Skeletal muscle tissue (tissue), 4 donors: Measurements from ENCODE around the gene STRN4. TPM values are rescaled to one million over a fixed set of nuclear protein-coding genes. Genes with fewer than 3 reads are reported as not detected.

ENCODE experiments used
- H3K27ac ChIP-seq: one replicate; pipeline ENCODE4 v1.7.0; 2013; ENCODE audit warnings: mild to moderate bottlenecking, low read depth, low read length, inconsistent platforms
- H3K27me3 ChIP-seq, 3 donors: one replicate each; pipeline ENCODE4 v1.7.0; 2013; ENCODE audit warnings: low read length in 3 of 3; ENCODE audit not compliant: control insufficient read depth in 3 of 3, insufficient read depth in 3 of 3
- H3K36me3 ChIP-seq, 3 donors: one replicate each; pipeline ENCODE4 v1.7.0; 2013; ENCODE audit warnings: low read length in 3 of 3; ENCODE audit not compliant: control insufficient read depth in 3 of 3, insufficient read depth in 3 of 3
- H3K4me1 ChIP-seq, 3 donors: one replicate each; pipeline ENCODE4 v1.7.0; 2013; ENCODE audit warnings: low read length in 3 of 3, mild to moderate bottlenecking in 3 of 3; ENCODE audit not compliant: control insufficient read depth in 3 of 3, insufficient read depth in 3 of 3
- H3K4me3 ChIP-seq, 3 donors: one replicate each; pipeline ENCODE4 v1.7.0; 2013; ENCODE audit warnings: low read length in 3 of 3
- H3K9ac ChIP-seq, 3 donors: one replicate each; pipeline ENCODE4 v1.7.0; 2013; ENCODE audit warnings: low read length in 3 of 3, mild to moderate bottlenecking in 3 of 3, moderate library complexity in 2 of 3, low read depth in 1 of 3
- H3K9me3 ChIP-seq, 3 donors: one replicate each; pipeline ENCODE4 v1.7.0; 2013; ENCODE audit warnings: low read length in 3 of 3; ENCODE audit not compliant: control insufficient read depth in 3 of 3
- total RNA-seq: library from RNA; depleted of rRNA; stranded (reverse); fragments of >200 nt; gene quantifications from one replicate; pipeline ENCODE4 v1.2.3, GENCODE V29; 2014
- donor health status: Osteomylitis.

Gene STRN4
- total RNA-seq, 1 donor from 2014 or later, result 28.2 TPM

GRCh38 chr19:46732172-46732938 is 13.9 kb downstream of the STRN4 start:
- Histone ChIP-seq H3K9me3 (no peaks in the 10 kb centered on the region), H3K9ac (no peak overlapping the region), H3K36me3 (peaks cover 66 to 71% (median 69%) of the 10 kb centered on the region in 3 donors), H3K4me1 (peaks cover 21 to 34% (median 23%) of the 10 kb centered on the region in 3 donors), H3K27ac (peak overlapping the region; percentile 31), H3K4me3 (no peak overlapping the region), H3K27me3 (no peaks in the 10 kb centered on the region)

GRCh38 chr19:46731584-46731983 is 14.7 kb downstream of the STRN4 start:
- no peaks in the 10 kb centered on the region for H3K27me3 ChIP-seq
- H3K9me3 ChIP-seq, result no peaks in the 10 kb centered on the region
- no peak overlapping the region for H3K9ac ChIP-seq
- H3K27ac ChIP-seq, result no peak overlapping the region
- peaks cover 19 to 31% (median 21%) of the 10 kb centered on the region in 3 donors for H3K4me1 ChIP-seq
- H3K4me3 ChIP-seq, result no peak overlapping the region
- H3K36me3 ChIP-seq, result peaks cover 68 to 72% (median 69%) of the 10 kb centered on the region in 3 donors

- Histone ChIP-seq H3K36me3 (peaks cover 71 to 75% (median 73%) of the 10 kb centered on the region in 3 donors), H3K27ac (no peak overlapping the region), H3K4me1 (peaks cover 19 to 33% (median 24%) of the 10 kb centered on the region in 3 donors), H3K27me3 (no peaks in the 10 kb centered on the region), H3K9ac (no peak overlapping the region), H3K4me3 (no peak overlapping the region), H3K9me3 (no peaks in the 10 kb centered on the region)
These were observed 15.2 kb downstream of the STRN4 start for GRCh38 chr19:46731007-46731501.

GRCh38 chr19:46730595-46730994 is 15.7 kb downstream of the STRN4 start:
- Histone ChIP-seq H3K4me1 (peaks cover 20 to 33% (median 24%) of the 10 kb centered on the region in 3 donors), H3K36me3 (peaks cover 76 to 80% (median 77%) of the 10 kb centered on the region in 3 donors), H3K9ac (no peak overlapping the region)

GRCh38 chr19:46730187-46730586 is 16.1 kb downstream of the STRN4 start:
- Histone ChIP-seq H3K9me3 (no peaks in the 10 kb centered on the region), H3K9ac (no peak overlapping the region), H3K27ac (no peak overlapping the region), H3K36me3 (peaks cover 80 to 83% (median 81%) of the 10 kb centered on the region in 3 donors), H3K27me3 (no peaks in the 10 kb centered on the region), H3K4me3 (no peak overlapping the region), H3K4me1 (peaks cover 20 to 33% (median 24%) of the 10 kb centered on the region in 3 donors)

More at GRCh38 chr19:46730595-46730994, 15.7 kb downstream of the STRN4 start:
- H3K4me3 ChIP-seq, result no peak overlapping the region
- no peaks in the 10 kb centered on the region for H3K9me3 ChIP-seq
- no peaks in the 10 kb centered on the region for H3K27me3 ChIP-seq
- H3K27ac ChIP-seq, result no peak overlapping the region

GRCh38 chr19:46729696-46730095 is 16.6 kb downstream of the STRN4 start:
- Histone ChIP-seq H3K4me1 (peaks cover 20 to 33% (median 24%) of the 10 kb centered on the region in 3 donors), H3K27ac (no peak overlapping the region), H3K9ac (no peak overlapping the region), H3K36me3 (peaks cover 85 to 87% (median 85%) of the 10 kb centered on the region in 3 donors), H3K4me3 (no peak overlapping the region), H3K9me3 (no peaks in the 10 kb centered on the region), H3K27me3 (no peaks in the 10 kb centered on the region)

GRCh38 chr19:46728693-46729339 is 17.4 kb downstream of the STRN4 start:
- no peaks in the 10 kb centered on the region for H3K9me3 ChIP-seq
- H3K9ac ChIP-seq, result peak overlapping the region in 1 of 3 donors; percentile 25
- no peaks in the 10 kb centered on the region for H3K27me3 ChIP-seq
- H3K36me3 ChIP-seq, result peaks cover 86 to 87% (median 87%) of the 10 kb centered on the region in 3 donors
- H3K4me3 ChIP-seq, result no peak overlapping the region
- peaks cover 20 to 33% (median 24%) of the 10 kb centered on the region in 3 donors for H3K4me1 ChIP-seq
- H3K27ac ChIP-seq, result peak overlapping the region; percentile 51

GRCh38 chr19:46728208-46728607 is 18.0 kb downstream of the STRN4 start:
- H3K4me1 ChIP-seq, result peaks cover 20 to 34% (median 24%) of the 10 kb centered on the region in 3 donors
- H3K27me3 ChIP-seq, result no peaks in the 10 kb centered on the region
- peak overlapping the region; percentile 51 for H3K27ac ChIP-seq
- H3K4me3 ChIP-seq, result no peak overlapping the region
- H3K36me3 ChIP-seq, result peaks cover 85 to 88% (median 88%) of the 10 kb centered on the region in 3 donors
- no peak overlapping the region for H3K9ac ChIP-seq
- H3K9me3 ChIP-seq, result no peaks in the 10 kb centered on the region

- Histone ChIP-seq H3K9me3 (no peaks in the 10 kb centered on the region), H3K36me3 (peaks cover 84 to 88% (median 88%) of the 10 kb centered on the region in 3 donors), H3K27me3 (no peaks in the 10 kb centered on the region), H3K27ac (no peak overlapping the region), H3K9ac (no peak overlapping the region), H3K4me1 (peaks cover 18 to 38% (median 24%) of the 10 kb centered on the region in 3 donors), H3K4me3 (no peak overlapping the region)
These were observed 18.5 kb downstream of the STRN4 start for GRCh38 chr19:46727757-46728156.
